Stimulated activated effector memory CD8-positive, alpha-beta T cell treated with anti-CD3 and anti-CD28 coated beads, Interleukin-12 subunit alpha, Interleukin-12 subunit beta, amount 100 ng/mL, for 72 hours (primary cell): ENCODE results near the gene ETFB.

Source experiments
- ATAC-seq: fragments of 150-1000 bp; cut with Tn5 transposase; 2 replicates; pipeline ENCODE4 v1.10.0; 2021
- DNase-seq, 2 donors: peaks; one replicate each; pipeline ENCODE4 v3.0.0; 2021 to 2022; ENCODE audit warnings: low spot score in 2 of 2
- H3K27ac Mint-ChIP-seq: one replicate; pipeline ENCODE4 v1.8.0; 2022; ENCODE audit warnings: mild to moderate bottlenecking, mixed read lengths
- H3K36me3 Mint-ChIP-seq: one replicate; pipeline ENCODE4 v1.8.0; 2022; ENCODE audit warnings: mild to moderate bottlenecking, mixed read lengths
- H3K4me1 Mint-ChIP-seq: one replicate; pipeline ENCODE4 v1.8.0; 2022; ENCODE audit warnings: mixed read lengths
- H3K4me3 Mint-ChIP-seq: one replicate; pipeline ENCODE4 v1.8.0; 2022; ENCODE audit warnings: mild to moderate bottlenecking, mixed read lengths
- H3K9me3 Mint-ChIP-seq: one replicate; pipeline ENCODE4 v1.8.0; 2022; ENCODE audit warnings: mixed read lengths

ETFB gene

GRCh38 chr19:51345076-51345620, 21.0 kb downstream of the ETFB start:
- H3K4me1 Mint-ChIP-seq = peaks cover 22% of the 10 kb centered on the region
- ATAC-seq (no peak), DNase-seq (no peak)
- no peaks in the 10 kb centered on the region for H3K9me3 Mint-ChIP-seq
- peaks cover 42% of the 10 kb centered on the region for H3K36me3 Mint-ChIP-seq
- peak overlapping the region; percentile 44 for H3K27ac Mint-ChIP-seq
- H3K4me3 Mint-ChIP-seq = no peak overlapping the region

DNA sequence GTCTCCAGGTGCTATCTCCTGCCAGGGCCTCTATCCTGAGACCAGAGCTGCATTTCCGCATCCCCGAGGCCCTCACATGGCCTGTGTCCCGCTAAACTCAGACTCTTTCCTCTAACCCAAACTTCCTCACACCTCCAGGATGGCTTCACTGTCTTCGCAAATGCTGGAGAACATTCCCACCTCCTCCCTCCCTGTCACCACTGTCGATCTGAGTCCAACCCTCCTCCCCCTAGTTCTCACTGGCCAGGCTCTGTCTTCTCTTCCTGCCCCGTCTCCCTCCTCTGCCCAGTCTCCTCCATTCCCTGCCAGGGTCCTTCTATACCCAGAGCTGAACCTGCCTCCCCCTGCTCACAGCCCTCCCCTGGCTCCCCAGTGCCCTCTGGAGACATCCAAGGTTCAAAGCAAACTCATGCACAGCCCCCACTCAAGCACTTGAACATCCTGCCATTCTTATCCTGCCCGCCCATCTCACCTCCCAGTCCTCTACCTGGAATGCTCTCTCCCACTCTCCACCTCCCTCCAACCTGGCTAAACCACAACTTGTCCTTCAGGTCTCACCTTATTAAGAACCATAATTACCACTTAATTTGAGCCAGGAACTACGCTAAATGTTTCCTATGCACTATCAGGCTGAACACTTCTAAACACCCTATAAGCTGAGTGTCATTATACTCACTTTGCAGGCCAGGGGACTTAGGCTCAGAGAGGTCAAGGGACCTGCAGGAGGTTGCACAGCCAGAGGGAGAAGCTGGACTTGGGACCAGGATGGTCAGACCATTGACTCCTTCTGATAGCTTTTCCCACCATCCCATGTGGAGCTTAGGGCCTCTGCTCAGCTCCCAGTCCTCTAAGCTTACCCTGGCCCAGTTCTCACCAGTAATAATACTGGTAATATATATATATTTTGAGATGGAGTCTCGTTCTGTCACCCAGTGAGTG, 23.3 kb downstream of the ETFB start:
- H3K4me3 Mint-ChIP-seq = no peak overlapping the region
- H3K36me3 Mint-ChIP-seq = peaks cover 24% of the 10 kb centered on the region
- ATAC-seq (no peak), DNase-seq (no peak)
- H3K9me3 Mint-ChIP-seq = no peaks in the 10 kb centered on the region
- H3K27ac Mint-ChIP-seq = peak overlapping the region; percentile 23
- H3K4me1 Mint-ChIP-seq = peaks cover 37% of the 10 kb centered on the region

GRCh38 chr19:51341976-51342580, 24.1 kb downstream of the ETFB start, which contains the start of gene VSIG10L:
Gene VSIG10L (minus strand): TSS chr19:51342139. CDS start chr19:51342124, 15 bp downstream.
- ATAC-seq = no peak
- Mint-ChIP-seq H3K4me1 (peaks cover 37% of the 10 kb centered on the region), H3K36me3 (peaks cover 21% of the 10 kb centered on the region), H3K9me3 (no peaks in the 10 kb centered on the region), H3K4me3 (peak within 1 kb of the TSS; percentile 85), H3K27ac (peak within 1 kb of the TSS; percentile 23)
- no peak for DNase-seq

DNA sequence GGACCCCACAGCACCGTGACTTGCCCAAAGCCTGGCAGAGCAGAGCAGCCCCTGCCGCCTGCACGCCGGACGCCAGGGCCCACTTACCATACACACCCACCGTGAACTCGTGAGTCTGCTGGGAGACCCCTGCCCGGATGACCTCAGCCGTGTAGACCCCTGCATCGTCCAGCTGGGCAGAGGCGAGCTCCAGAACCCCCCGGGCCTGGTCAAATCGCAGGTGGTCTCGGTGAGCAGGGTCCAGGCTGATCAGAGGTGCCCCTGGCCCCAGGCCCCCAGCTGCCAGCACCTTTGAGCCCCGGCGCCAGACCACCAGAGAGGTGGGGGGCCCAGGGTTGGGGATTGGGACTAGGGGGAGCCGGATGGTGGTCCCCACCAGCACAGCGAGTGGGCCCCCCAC, 25.1 kb downstream of the ETFB start:
- H3K27ac Mint-ChIP-seq = no peak overlapping the region

GRCh38 chr19:51339687-51340656, 26.2 kb downstream of the ETFB start:
- Mint-ChIP-seq H3K4me3 (peak overlapping the region; percentile 85), H3K4me1 (peaks cover 34% of the 10 kb centered on the region), H3K9me3 (no peaks in the 10 kb centered on the region), H3K36me3 (peaks cover 18% of the 10 kb centered on the region), H3K27ac (peak overlapping the region; percentile 30)
- DNase-seq = peak; percentile 86 to 96
- ATAC-seq = peak; percentile 86

More for the DNA sequence above, 25.1 kb downstream of the ETFB start:
- Mint-ChIP-seq H3K9me3 (no peaks in the 10 kb centered on the region), H3K4me3 (peak overlapping the region; percentile 85), H3K36me3 (peaks cover 21% of the 10 kb centered on the region), H3K4me1 (peaks cover 37% of the 10 kb centered on the region)
- DNase-seq (no peak), ATAC-seq (no peak)

DNA sequence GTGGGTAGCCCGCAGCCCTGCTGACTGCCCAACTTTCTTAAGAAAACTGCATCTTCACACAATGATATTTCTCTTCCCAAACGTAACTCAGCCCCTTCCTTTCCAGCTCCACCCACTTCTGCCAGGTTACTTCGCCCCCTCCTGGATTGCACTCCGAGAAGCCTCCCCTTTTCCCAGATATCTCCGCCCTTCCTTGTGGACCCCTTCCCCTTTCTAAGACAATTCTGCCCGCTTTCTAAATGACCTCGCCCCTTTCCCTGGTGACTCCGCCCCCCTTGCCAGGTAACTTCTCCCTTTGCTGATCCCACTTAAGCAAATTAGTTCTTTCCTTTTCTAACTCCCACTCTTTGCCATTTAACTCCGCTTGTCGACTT, 26.9 kb downstream of the ETFB start:
- no peaks in the 10 kb centered on the region for H3K9me3 Mint-ChIP-seq
- peak; percentile 3 for ATAC-seq

GRCh38 chr19:51338563-51339312, 27.4 kb downstream of the ETFB start:
- peak; percentile 86 to 94 for DNase-seq
- ATAC-seq = peak; percentile 81
- H3K27ac Mint-ChIP-seq = peak overlapping the region; percentile 30
- H3K9me3 Mint-ChIP-seq = no peaks in the 10 kb centered on the region
- peak overlapping the region; percentile 85 for H3K4me3 Mint-ChIP-seq
- peaks cover 31% of the 10 kb centered on the region for H3K4me1 Mint-ChIP-seq
- H3K36me3 Mint-ChIP-seq = peaks cover 12% of the 10 kb centered on the region

More for the DNA sequence above, 26.9 kb downstream of the ETFB start:
- H3K36me3 Mint-ChIP-seq = peaks cover 12% of the 10 kb centered on the region
- DNase-seq = no peak
- peak overlapping the region; percentile 85 for H3K4me3 Mint-ChIP-seq
- peak overlapping the region; percentile 30 for H3K27ac Mint-ChIP-seq
- peaks cover 31% of the 10 kb centered on the region for H3K4me1 Mint-ChIP-seq

GRCh38 chr19:51337861-51338562, 28.2 kb downstream of the ETFB start:
- Mint-ChIP-seq H3K4me3 (peak overlapping the region; percentile 85), H3K9me3 (no peaks in the 10 kb centered on the region), H3K36me3 (peaks cover 12% of the 10 kb centered on the region), H3K4me1 (peaks cover 29% of the 10 kb centered on the region), H3K27ac (no peak overlapping the region)
- DNase-seq (no peak), ATAC-seq (no peak)

DNA sequence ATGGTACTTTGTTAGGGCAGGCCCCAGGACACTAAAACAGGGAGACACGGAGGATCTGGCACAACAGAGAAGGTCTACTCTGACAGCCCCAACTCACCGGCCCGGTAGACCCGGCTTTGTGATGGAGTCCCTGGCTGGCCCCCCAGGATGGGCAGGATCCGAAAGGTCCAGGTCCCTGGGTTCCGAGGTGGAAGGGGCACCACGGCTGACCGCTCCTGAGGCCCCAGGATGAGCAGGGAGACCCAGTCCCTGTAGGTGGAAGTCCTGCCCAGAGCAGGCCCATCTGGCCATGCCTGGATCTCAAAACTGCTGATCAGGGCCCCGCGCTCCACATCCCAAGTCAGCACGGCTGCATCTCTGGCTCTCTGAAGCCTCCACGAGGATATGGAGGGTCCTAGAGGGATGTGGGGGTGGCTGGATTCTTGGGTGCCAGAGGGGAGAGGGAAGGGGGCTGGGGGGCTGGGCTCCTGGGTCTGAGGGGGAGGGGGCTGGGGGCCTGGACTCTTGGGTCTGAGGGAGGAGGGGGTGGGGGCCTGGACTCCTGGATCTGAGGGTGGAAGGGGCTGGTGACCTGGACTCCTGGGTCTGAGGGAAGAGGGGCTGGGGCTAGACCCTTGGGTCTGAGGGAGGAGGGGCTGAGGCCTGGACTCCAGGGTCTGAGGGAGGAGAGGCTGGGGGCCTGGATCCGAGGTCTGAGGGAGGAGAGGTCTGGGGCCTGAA, 28.9 kb downstream of the ETFB start:
- Mint-ChIP-seq H3K9me3 (no peaks in the 10 kb centered on the region), H3K4me3 (no peak overlapping the region), H3K4me1 (peaks cover 22% of the 10 kb centered on the region), H3K27ac (no peak overlapping the region), H3K36me3 (peaks cover 9% of the 10 kb centered on the region)
- DNase-seq (no peak), ATAC-seq (no peak)

- no peak overlapping the region for H3K27ac Mint-ChIP-seq
- H3K36me3 Mint-ChIP-seq = peaks cover 4% of the 10 kb centered on the region
- no peak for DNase-seq
- no peak for ATAC-seq
- H3K9me3 Mint-ChIP-seq = no peaks in the 10 kb centered on the region
- H3K4me3 Mint-ChIP-seq = no peak overlapping the region
- peaks cover 6% of the 10 kb centered on the region for H3K4me1 Mint-ChIP-seq
Observed at GRCh38 chr19:51333836-51334460, 32.2 kb downstream of the ETFB start.

- no peak overlapping the region for H3K27ac Mint-ChIP-seq
Observed at GRCh38 chr19:51331716-51332115, 34.5 kb downstream of the ETFB start.

GRCh38 chr19:51331193-51331592, 35.0 kb downstream of the ETFB start:
- no peaks in the 10 kb centered on the region for H3K36me3 Mint-ChIP-seq
- no peak overlapping the region for H3K4me3 Mint-ChIP-seq
- DNase-seq (no peak), ATAC-seq (no peak)
- H3K9me3 Mint-ChIP-seq = no peaks in the 10 kb centered on the region
- no peak overlapping the region for H3K27ac Mint-ChIP-seq
- H3K4me1 Mint-ChIP-seq = peaks cover 7% of the 10 kb centered on the region

More at GRCh38 chr19:51331716-51332115, 34.5 kb downstream of the ETFB start:
- no peaks in the 10 kb centered on the region for H3K36me3 Mint-ChIP-seq
- peaks cover 7% of the 10 kb centered on the region for H3K4me1 Mint-ChIP-seq
- no peaks in the 10 kb centered on the region for H3K9me3 Mint-ChIP-seq
- no peak overlapping the region for H3K4me3 Mint-ChIP-seq
- no peak for DNase-seq
- ATAC-seq = no peak

- no peak for ATAC-seq
- H3K9me3 Mint-ChIP-seq = no peaks in the 10 kb centered on the region
- no peak overlapping the region for H3K4me3 Mint-ChIP-seq
- H3K36me3 Mint-ChIP-seq = no peaks in the 10 kb centered on the region
- H3K4me1 Mint-ChIP-seq = peaks cover 14% of the 10 kb centered on the region
- no peak for DNase-seq
- no peak overlapping the region for H3K27ac Mint-ChIP-seq
Observed at GRCh38 chr19:51330366-51330765, 35.8 kb downstream of the ETFB start.
